Cardiac fibroblast (primary cell): ENCODE data around the gene SPNS3.
A peak's percentile ranks its signal among the peaks of the same experiment; 100 is the strongest.

ENCODE experiments used
- DNase-seq, 2 donors: peaks; one replicate each; pipeline versions ENCODE4 v3.0.0 to v3.0.0-alpha.2; 2010; ENCODE audit warnings: low read depth in 2 of 2
- H3K4me3 ChIP-seq, 2 donors: replicated peaks in 1 of 2; 1 replicate in 1 of 2; 2 replicates in 1 of 2; pipeline ENCODE4 v1.5.1; 2011; ENCODE audit warnings: low read depth in 2 of 2, low read length in 2 of 2, mild to moderate bottlenecking in 2 of 2, moderate library complexity in 1 of 2
- CTCF ChIP-seq: IDR thresholded peaks from one replicate; pipeline ENCODE4 v1.5.1; 2011; ENCODE audit warnings: low read depth, mild to moderate bottlenecking, low read length, inconsistent platforms

Gene SPNS3

GRCh38 chr17:4395111-4395478, 38.6 kb upstream of the SPNS3 start:
- H3K4me3 ChIP-seq = no peak overlapping the region
- no peak for DNase-seq
- no peak for TF ChIP-seq CTCF

GRCh38 chr17:4397840-4398239, 35.9 kb upstream of the SPNS3 start:
- DNase-seq = no peak

GRCh38 chr17:4405038-4405669, 28.6 kb upstream of the SPNS3 start:
- TF ChIP-seq CTCF = no peak
- DNase-seq = no peak
- H3K4me3 ChIP-seq = no peak overlapping the region

More at GRCh38 chr17:4397840-4398239, 35.9 kb upstream of the SPNS3 start:
- H3K4me3 ChIP-seq = no peak overlapping the region
- no peak for TF ChIP-seq CTCF

- no peak for TF ChIP-seq CTCF
- DNase-seq = no peak
- no peak overlapping the region for H3K4me3 ChIP-seq
Observed at GRCh38 chr17:4405699-4406098, 28.0 kb upstream of the SPNS3 start.

- no peak for DNase-seq
- no peak overlapping the region for H3K4me3 ChIP-seq
- no peak for TF ChIP-seq CTCF
Observed at GRCh38 chr17:4406386-4406785, 27.4 kb upstream of the SPNS3 start.

GRCh38 chr17:4407216-4407615, 26.5 kb upstream of the SPNS3 start:
- no peak for TF ChIP-seq CTCF
- H3K4me3 ChIP-seq = no peak overlapping the region
- DNase-seq = peak in 1 of 2 donors; percentile 15

GRCh38 chr17:4407851-4408250, 25.9 kb upstream of the SPNS3 start:
- no peak for TF ChIP-seq CTCF
- H3K4me3 ChIP-seq = no peak overlapping the region
- no peak for DNase-seq
